Ammon's horn (tissue), 1 donor: ENCODE results near the gene MYO9A.

ENCODE experiments used
- DNase-seq: peaks from one replicate; pipeline ENCODE4 v3.0.0-alpha.2; 2016; ENCODE audit warnings: low spot score

The MYO9A gene

DNA sequence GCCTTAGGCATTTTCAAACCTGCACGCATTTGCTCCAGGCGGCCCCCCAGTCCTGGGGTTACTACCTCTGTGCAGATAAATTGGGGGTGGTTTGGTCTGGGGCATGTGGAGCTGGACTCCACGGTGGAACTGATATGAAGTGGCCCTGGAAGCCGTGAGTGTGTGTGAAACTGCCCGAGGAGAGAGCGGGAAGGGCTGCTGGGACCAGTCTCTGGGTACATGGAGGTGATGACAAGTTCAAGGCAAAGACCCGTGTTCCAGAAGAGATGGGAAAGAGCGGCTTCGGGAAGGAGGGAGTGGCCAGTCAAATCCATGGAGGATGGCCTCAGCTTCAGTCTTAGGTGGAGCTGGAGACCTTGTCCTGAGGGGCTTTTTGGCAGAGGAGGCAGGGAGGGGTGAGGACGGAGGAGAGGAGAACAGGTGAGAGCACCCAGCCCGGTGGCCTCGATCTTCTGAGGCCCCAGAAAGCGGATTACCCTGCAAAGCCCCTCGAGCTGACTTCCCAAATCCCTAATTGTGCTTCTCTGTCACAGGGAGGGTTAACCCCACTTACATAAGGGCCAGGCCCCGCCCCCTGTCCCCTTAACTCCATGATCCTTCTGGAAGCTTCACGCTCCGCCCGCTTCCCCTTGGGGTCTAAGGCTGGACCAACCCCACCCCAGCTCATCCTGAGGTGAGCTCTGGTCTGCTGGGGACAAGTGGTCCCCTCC lies 309.5 kb downstream of the MYO9A start:
- DNase-seq = no peak

DNA sequence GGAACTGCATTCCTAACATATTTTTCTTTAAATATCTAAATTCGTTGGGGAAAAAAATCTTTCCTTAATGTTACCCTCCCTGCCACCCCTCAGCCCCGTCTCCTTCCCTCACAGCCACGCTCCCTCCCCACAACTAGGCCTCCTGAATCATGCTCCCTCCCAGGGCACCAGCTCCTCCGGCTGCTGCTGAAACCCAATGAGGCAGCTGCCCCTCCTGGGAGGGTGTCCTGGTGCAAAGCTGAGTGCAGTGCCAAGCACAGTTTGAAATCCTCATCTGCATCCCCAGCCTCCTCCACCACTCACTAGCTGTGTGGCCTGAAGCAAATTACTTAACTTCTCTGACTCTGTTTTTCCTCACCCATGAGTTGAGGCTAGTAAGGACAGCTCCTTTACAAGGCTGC lies 310.3 kb downstream of the MYO9A start:
- DNase-seq = no peak

- no peak for DNase-seq
Observed at GRCh38 chr15:71807125-71807629, 310.8 kb downstream of the MYO9A start.

GRCh38 chr15:71806452-71806931 lies 311.5 kb downstream of the MYO9A start:
- no peak for DNase-seq

GRCh38 chr15:71804695-71805470 lies 313.1 kb downstream of the MYO9A start:
- DNase-seq = no peak

- no peak for DNase-seq
Observed at GRCh38 chr15:71804226-71804625, 313.7 kb downstream of the MYO9A start.

- DNase-seq = no peak
Observed at GRCh38 chr15:71802770-71803169, 315.2 kb downstream of the MYO9A start.

- no peak for DNase-seq
Observed at GRCh38 chr15:71801935-71802655, 315.9 kb downstream of the MYO9A start.

- DNase-seq = peak; percentile 67
Observed at GRCh38 chr15:71800835-71801745, 316.9 kb downstream of the MYO9A start.

GRCh38 chr15:71800190-71800589 lies 317.8 kb downstream of the MYO9A start:
- no peak for DNase-seq

DNA sequence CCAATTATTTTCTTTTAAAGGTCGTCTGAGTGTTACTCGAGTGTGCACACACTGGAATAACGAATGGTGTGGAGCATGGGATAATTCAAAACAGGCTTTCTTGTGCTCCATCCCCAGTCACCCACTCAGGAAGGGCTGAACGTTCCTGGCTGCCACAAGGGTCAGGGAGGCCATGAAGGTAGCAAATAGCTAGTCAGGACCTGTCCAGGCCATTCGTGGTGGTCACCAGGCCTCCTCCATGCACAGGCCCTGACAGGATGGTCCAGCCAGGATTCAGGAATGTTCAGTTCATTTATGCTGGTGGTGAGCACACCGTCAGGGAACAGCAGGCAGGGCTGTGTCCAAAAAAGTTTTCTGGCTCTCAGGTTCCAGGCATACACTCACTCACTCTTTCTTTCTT lies 319.3 kb downstream of the MYO9A start:
- DNase-seq = no peak

GRCh38 chr15:71792521-71792920 lies 325.4 kb downstream of the MYO9A start:
- no peak for DNase-seq

DNA sequence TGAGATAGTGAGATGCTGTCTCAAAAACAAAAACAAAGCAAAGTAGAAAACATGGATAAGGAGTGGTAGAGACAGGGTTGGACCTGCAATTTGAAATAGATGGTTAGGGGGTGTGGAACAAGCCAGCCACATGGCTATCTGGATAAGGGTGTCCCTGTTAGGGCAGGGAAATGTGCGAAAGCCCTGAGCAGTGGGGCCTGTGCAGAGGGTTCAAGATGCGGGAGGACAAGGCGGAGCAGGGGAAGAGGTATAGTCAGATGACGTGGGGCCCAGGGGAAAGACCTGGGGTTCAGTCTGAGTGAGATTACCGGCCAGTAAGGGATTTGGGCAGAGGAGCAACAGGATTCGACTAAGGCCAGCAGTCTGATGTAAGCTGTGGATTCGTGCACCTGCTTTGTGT lies 326.0 kb downstream of the MYO9A start:
- no peak for DNase-seq

DNA sequence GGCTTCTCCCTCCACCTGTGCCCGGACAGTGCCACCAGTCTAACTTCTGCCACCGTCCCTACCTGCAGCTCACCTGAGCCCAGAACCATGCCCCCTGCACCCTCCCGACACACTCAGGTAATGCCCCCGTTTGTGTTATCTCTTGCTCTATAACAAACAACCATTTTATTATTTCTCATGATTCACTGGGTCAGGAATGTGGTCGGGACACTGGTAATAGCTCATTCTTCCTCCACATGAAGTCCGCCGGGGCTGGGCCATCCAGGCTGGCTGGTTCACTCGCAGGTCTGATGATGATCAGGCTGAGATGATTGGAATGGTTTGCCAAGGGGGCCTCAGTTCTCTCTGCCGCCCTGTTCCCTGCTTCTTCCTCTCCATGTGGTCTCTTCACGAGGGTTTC lies 327.9 kb downstream of the MYO9A start:
- DNase-seq = no peak

- no peak for DNase-seq
Observed at GRCh38 chr15:71789616-71790015, 328.3 kb downstream of the MYO9A start.

DNA sequence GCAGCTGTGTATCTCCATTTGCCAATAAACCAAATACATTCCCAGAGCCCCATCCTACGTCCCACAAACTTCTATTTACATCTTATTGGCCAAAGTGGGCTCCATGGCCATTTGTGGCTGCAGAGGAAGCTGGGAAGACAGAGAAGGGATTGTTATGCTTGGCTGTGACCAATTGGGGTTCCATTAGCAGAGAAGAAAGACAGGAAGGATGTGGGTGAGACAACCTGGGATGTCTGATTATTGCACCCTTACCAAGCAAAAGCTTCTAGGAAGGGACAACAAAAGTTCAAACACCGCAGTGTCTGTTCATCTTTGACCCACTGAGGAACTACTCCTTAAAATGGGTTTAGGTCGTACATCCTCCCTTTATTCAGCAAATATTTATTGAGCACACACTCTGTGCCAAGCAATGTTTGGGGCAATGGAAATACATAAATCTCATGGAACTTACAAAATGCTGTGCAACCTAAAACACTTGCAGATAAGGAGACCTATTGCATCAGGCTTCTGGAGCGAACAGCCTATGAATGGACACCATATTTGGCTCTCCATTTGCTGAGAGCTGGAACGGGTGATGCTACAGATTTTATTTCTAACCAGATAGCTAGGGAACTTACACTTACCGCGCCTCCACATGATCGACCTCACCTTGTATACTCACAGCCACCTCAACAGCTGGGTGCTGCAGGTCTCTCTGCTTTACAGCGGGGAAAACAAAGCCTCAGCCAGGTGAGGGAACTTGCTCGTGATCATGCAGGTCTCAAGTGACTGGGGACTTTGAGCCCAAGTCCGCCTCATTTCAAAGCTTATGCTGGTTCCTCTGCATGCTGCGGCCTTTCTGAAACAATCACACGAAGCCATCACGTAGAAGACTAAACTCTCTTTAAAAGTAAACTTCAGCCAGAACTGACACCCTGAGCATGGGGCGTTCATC lies 329.0 kb downstream of the MYO9A start:
- no peak for DNase-seq

DNA sequence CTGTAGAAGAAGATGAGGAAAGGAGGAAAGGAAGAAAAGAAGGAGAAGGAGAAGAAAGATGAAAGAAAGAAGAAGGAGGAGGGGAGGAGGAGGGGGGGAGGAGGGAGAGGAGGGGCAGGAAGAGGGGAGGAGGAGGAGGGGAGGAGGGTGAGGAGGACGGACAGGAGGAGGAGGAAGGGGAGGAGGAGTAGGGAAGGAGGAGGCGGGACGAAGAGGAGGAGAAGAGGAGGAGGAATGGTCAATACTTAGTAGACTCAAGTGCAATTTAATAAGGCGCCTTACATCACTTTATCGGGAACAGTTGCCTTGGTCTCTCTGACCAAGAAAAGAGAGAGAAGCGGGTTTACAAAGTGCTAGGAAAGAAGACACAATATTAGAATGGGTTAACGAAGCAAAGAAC lies 331.3 kb downstream of the MYO9A start:
- DNase-seq = no peak

DNA sequence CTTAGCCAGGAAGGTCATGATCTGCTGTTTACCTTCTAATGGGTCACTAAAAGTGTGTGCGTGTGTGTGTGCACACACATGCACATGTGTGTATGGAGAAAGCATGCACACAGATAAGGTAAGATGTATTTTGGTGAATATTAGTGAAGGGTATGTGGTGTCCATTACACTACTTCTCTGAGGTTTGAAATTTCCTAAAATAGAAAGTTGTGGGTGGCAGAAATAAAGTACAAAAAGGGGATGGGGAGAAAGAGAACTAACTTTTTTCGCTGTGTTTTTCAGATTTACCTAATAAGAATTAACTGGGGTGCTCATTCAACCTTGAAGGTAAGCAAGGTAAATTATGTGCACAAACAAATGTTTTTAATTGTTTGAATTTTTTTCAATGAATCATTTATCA lies 332.0 kb downstream of the MYO9A start:
- no peak for DNase-seq

- no peak for DNase-seq
Observed at GRCh38 chr15:71784719-71785118, 333.2 kb downstream of the MYO9A start.

DNA sequence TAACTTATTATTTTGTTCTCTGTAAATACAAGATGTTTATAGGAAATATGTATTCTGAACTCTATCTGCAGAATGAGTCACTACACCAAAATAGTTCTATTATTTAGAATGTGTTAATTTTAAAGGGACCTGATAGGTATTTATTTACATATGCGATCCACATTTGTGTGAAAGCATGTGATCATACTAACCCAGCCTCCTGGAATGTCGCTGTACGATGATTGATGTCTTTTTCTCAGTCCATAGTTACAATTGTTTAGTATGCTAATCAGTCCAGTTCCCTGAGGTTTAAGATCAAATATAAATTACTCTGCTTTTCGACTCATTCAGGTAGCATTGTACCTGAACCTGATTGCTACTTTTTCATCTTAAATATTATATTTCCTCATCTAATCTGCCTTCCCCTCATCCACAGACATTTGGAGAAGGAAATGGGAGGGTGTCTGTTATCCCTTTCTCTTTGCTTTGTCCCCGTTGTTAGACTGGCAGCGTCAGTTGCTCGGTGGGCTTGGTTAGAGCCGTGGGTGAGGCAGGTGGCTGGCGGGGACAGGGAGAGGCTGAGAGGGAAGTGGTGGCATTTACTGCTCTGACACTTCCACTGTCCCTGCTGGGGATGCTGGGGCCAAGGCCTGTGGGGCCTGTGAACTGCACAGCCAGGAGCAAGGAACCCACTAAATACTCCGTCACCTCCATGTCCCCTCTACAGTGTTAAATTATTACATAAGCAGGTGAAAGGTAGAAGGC lies 335.4 kb downstream of the MYO9A start:
- no peak for DNase-seq
